ENCODE measurements around the gene CFAP73. TPM values are rescaled to one million over a fixed set of nuclear protein-coding genes. Genes with fewer than 3 reads are reported as not detected.
A peak's percentile ranks its signal among the peaks of the same experiment; 100 is the strongest.

The CFAP73 gene
- total RNA-seq, 1 experiment from 2014 or later = 0.34 TPM

GRCh38 chr12:113162102-113163029 is 12.8 kb downstream of the CFAP73 start:
- no peaks in the 10 kb centered on the region for H3K79me2 ChIP-seq (ENCODE audit: insufficient read depth, low read length)
- DNase-seq (ENCODE audit: low read depth, low spot score) = no peak
- CTCF ChIA-PET = interaction anchor here (0.9 to 1.3 kb wide), 3 partner anchors 9 to 263 kb away, joined by 3 to 10 read pairs (median 8); no protein-coding TSS in a partner anchor

More at GRCh38 chr12:113162102-113163029, 12.8 kb downstream of the CFAP73 start:
- Histone ChIP-seq H3K27me3 (ENCODE audit: insufficient read depth, low read length) (no peaks in the 10 kb centered on the region), H3K36me3 (ENCODE audit: control insufficient read depth in 1 of 2, insufficient read depth in 2 of 2, low read length in 2 of 2) (peaks cover 28 to 46% of the 10 kb centered on the region in 2 experiments), H3K9ac (ENCODE audit: low read length) (no peak overlapping the region), H3K9me2 (ENCODE audit: insufficient read depth) (no peaks in the 10 kb centered on the region), H3K9me3 (ENCODE audit: control insufficient read depth in 1 of 2, insufficient read depth in 1 of 2, low read depth in 1 of 2, low read length in 2 of 2) (no peaks in the 10 kb centered on the region), H3K27ac (ENCODE audit: low read depth, low read length) (peak overlapping the region; percentile 35; the same call in 1 of the 2 replicates), H3K4me2 (ENCODE audit: low read length) (no peak overlapping the region), H4K20me1 (ENCODE audit: insufficient read depth) (peaks cover 4% of the 10 kb centered on the region; the same call in 1 of the 2 replicates), H3K4me3 (replicated peaks in 1 of 2; ENCODE audit: low read depth in 1 of 2, low read length in 2 of 2) (no peak overlapping the region), H2AFZ (ENCODE audit: low read depth, low read length, poor library complexity, severe bottlenecking) (no peak overlapping the region), H3K4me1 (ENCODE audit: control insufficient read depth in 1 of 2, insufficient read depth in 2 of 2, low read length in 2 of 2) (peaks cover 0 to 10% of the 10 kb centered on the region in 2 experiments; a peak in 2 of 4 replicates)
- no TSS peak for BruUV-seq (replicated peaks)
- TF ChIP-seq RAD21 (IDR thresholded peaks at IDR 0.05; ENCODE audit: low read depth) (no peak), ZBTB33 (IDR thresholded peaks at IDR 0.05; ENCODE audit: extremely low read depth, insufficient replicate concordance, low read length) (no peak)
- no peak for ATAC-seq
- intact Hi-C loops (cut with micrococcal nuclease) = no loop called here
- ChIA-PET POLR2A (interaction anchor here (1.2 kb wide), 1 partner anchor 9 kb away, joined by 3 read pairs; no protein-coding TSS in a partner anchor), RAD21 (ENCODE audit: low non-redundant PET in 1 of 2, low total read pairs in 2 of 2, uncharacterized antibody in 2 of 2, unreplicated experiment in 2 of 2) (interaction anchor here in 1 of 2 experiments (0.6 kb wide), 1 partner anchor 169 kb away, joined by 4 read pairs; no protein-coding TSS in a partner anchor)

Data from HCT116 (cell line).